ENCODE results near the gene COL19A1.

The COL19A1 gene

DNA sequence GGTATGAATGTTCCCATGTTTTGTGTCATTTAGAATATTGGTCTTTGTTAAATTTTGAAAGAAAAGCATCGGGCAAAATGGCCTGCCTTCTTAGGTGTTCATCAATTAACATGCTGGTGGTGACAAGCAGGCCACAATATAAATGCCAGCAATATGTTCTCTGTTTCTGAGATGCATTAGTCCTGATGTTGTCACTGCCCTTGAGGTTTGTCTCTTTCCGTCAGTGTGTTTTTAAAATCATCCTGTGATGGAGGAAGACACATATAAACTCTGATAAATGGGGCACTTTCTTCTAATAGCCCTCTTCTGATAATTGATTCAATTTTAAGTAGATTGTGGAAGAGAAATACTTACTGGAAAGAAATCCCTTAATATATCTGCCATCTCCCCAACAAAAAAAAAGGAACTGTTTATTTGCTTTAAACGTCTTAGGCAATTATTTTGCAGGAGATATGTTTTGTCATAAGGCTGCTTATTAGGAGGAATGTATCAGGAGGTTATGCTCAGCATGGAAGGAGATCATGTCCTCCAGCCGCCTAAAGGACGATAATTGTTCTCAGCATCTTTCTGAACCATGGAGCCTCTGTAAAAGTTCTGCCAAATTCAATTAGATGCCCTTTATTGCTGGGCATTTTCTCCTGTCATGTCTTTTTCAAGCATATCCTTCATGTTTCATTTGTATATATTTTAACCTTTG is 302.5 kb downstream of the COL19A1 start:
- no peak for TF ChIP-seq NFIC (IDR thresholded peaks at IDR 0.05)

DNA sequence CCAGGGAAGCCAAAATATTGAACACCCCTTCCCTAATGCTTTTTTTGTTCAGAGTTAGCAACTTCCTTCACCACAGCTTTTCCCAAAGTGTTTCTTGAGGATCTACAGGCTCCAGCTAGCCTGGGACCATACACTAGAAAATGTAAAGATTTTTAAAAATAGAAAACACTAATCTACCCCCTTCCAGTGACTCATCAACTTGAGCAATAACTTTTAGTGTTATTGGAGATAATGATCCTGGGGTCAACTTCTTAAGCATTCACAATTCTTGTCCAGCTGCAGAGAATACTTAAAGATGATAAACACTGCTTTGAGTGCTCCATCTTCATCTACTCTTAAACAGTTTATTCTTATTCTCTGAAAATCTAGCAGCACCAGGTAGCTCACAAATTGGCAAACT is 304.9 kb downstream of the COL19A1 start:
- TF ChIP-seq TAF1 (IDR thresholded peaks at IDR 0.05; ENCODE audit: low read depth) = no peak
- TF ChIP-seq NFIC (IDR thresholded peaks at IDR 0.05) = no peak
- TF ChIP-seq TCF12 (IDR thresholded peaks at IDR 0.05; ENCODE audit: low read depth) = no peak
- TF ChIP-seq CEBPB (IDR thresholded peaks at IDR 0.05) = no peak
- TF ChIP-seq YY1 (IDR thresholded peaks at IDR 0.05; ENCODE audit: low read depth) = no peak
- no peak for TF ChIP-seq EGR1 (IDR thresholded peaks at IDR 0.05)
- TF ChIP-seq ZBTB7A (IDR thresholded peaks at IDR 0.05; ENCODE audit: low read depth) = no peak
- no peak for TF ChIP-seq RAD21 (IDR thresholded peaks at IDR 0.05; ENCODE audit: low read depth)
- no peak for TF ChIP-seq FOXM1 (IDR thresholded peaks at IDR 0.05; ENCODE audit: borderline replicate concordance, low read depth)
- no peak for TF ChIP-seq TEAD4 (IDR thresholded peaks at IDR 0.05)
- no peak for TF ChIP-seq CREB1 (IDR thresholded peaks at IDR 0.05; ENCODE audit: low read depth)
- TF ChIP-seq, protein P1, sequence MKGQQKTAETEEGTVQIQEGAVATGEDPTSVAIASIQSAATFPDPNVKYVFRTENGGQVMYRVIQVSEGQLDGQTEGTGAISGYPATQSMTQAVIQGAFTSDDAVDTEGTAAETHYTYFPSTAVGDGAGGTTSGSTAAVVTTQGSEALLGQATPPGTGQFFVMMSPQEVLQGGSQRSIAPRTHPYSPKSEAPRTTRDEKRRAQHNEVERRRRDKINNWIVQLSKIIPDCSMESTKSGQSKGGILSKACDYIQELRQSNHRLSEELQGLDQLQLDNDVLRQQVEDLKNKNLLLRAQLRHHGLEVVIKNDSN (IDR thresholded peaks at IDR 0.05) = no peak
- TF ChIP-seq EP300 (IDR thresholded peaks at IDR 0.05; ENCODE audit: borderline replicate concordance) = no peak
- TF ChIP-seq, protein P2, sequence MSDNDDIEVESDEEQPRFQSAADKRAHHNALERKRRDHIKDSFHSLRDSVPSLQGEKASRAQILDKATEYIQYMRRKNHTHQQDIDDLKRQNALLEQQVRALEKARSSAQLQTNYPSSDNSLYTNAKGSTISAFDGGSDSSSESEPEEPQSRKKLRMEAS (IDR thresholded peaks at IDR 0.05) = no peak
- TF ChIP-seq, protein P3, sequence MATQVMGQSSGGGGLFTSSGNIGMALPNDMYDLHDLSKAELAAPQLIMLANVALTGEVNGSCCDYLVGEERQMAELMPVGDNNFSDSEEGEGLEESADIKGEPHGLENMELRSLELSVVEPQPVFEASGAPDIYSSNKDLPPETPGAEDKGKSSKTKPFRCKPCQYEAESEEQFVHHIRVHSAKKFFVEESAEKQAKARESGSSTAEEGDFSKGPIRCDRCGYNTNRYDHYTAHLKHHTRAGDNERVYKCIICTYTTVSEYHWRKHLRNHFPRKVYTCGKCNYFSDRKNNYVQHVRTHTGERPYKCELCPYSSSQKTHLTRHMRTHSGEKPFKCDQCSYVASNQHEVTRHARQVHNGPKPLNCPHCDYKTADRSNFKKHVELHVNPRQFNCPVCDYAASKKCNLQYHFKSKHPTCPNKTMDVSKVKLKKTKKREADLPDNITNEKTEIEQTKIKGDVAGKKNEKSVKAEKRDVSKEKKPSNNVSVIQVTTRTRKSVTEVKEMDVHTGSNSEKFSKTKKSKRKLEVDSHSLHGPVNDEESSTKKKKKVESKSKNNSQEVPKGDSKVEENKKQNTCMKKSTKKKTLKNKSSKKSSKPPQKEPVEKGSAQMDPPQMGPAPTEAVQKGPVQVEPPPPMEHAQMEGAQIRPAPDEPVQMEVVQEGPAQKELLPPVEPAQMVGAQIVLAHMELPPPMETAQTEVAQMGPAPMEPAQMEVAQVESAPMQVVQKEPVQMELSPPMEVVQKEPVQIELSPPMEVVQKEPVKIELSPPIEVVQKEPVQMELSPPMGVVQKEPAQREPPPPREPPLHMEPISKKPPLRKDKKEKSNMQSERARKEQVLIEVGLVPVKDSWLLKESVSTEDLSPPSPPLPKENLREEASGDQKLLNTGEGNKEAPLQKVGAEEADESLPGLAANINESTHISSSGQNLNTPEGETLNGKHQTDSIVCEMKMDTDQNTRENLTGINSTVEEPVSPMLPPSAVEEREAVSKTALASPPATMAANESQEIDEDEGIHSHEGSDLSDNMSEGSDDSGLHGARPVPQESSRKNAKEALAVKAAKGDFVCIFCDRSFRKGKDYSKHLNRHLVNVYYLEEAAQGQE (IDR thresholded peaks at IDR 0.05; ENCODE audit: low read depth) = no peak

DNA sequence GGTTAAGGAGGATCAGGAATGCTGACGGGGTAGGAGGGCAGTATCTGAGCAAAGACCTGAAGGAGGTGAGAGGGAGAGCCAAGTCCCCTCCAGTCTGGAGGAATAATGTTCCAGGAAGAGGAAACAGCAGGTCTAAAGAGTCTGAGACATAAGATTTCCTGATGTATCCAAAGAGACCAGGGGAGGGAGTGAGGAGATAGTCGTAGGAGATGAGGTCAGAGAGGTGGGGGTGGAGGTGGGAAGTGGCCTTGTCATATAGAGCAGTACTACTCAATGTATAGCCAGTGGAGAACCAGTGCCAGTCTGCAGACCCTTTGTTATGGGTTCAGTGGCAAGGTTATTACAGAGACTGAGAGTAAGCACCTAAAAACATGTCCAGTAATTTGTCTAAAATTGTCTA is 305.9 kb downstream of the COL19A1 start:
- TF ChIP-seq FOXM1 (IDR thresholded peaks at IDR 0.05; ENCODE audit: borderline replicate concordance, low read depth) (no peak), NFIC (IDR thresholded peaks at IDR 0.05) (no peak), RAD21 (IDR thresholded peaks at IDR 0.05; ENCODE audit: low read depth) (no peak), EGR1 (IDR thresholded peaks at IDR 0.05) (no peak), YY1 (IDR thresholded peaks at IDR 0.05; ENCODE audit: low read depth) (no peak), TCF12 (IDR thresholded peaks at IDR 0.05; ENCODE audit: low read depth) (no peak), EP300 (IDR thresholded peaks at IDR 0.05; ENCODE audit: borderline replicate concordance) (no peak), CEBPB (IDR thresholded peaks at IDR 0.05) (no peak), TAF1 (IDR thresholded peaks at IDR 0.05; ENCODE audit: low read depth) (no peak), TEAD4 (IDR thresholded peaks at IDR 0.05) (no peak), ZBTB7A (IDR thresholded peaks at IDR 0.05; ENCODE audit: low read depth) (no peak)
- TF ChIP-seq, protein P2 (IDR thresholded peaks at IDR 0.05) = no peak
- TF ChIP-seq, protein P3 (IDR thresholded peaks at IDR 0.05; ENCODE audit: low read depth) = no peak

DNA sequence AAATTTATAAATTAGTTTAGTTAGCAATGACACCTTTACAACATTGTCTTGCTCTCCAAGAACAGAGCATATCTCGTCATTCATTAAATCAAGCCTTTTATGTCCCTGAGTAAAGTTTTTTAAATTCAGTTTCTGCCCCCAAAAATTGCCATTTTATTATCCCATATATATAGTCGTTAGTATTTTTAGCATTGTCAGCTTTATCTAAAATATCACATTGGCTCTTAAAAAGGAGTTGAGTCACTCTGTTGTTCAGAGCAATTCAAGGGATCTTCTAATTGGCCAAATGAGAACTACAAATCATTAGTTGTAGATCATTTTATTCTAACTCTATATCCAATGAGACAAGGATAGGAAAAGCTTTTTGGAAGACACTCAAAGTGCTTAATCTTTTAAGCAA is 309.4 kb downstream of the COL19A1 start:
- no peak for TF ChIP-seq CEBPB (IDR thresholded peaks at IDR 0.05)
- TF ChIP-seq FOXM1 (IDR thresholded peaks at IDR 0.05; ENCODE audit: borderline replicate concordance, low read depth) = no peak
- no peak for TF ChIP-seq TCF12 (IDR thresholded peaks at IDR 0.05; ENCODE audit: low read depth)
- no peak for TF ChIP-seq EGR1 (IDR thresholded peaks at IDR 0.05)
- no peak for TF ChIP-seq EP300 (IDR thresholded peaks at IDR 0.05; ENCODE audit: borderline replicate concordance)
- TF ChIP-seq, protein P3 (IDR thresholded peaks at IDR 0.05; ENCODE audit: low read depth) = no peak
- TF ChIP-seq ZBTB7A (IDR thresholded peaks at IDR 0.05; ENCODE audit: low read depth) = no peak
- TF ChIP-seq YY1 (IDR thresholded peaks at IDR 0.05; ENCODE audit: low read depth) = no peak
- no peak for TF ChIP-seq CREB1 (IDR thresholded peaks at IDR 0.05; ENCODE audit: low read depth)
- no peak for TF ChIP-seq TAF1 (IDR thresholded peaks at IDR 0.05; ENCODE audit: low read depth)
- no peak for TF ChIP-seq TEAD4 (IDR thresholded peaks at IDR 0.05)
- no peak for TF ChIP-seq RAD21 (IDR thresholded peaks at IDR 0.05; ENCODE audit: low read depth)
- TF ChIP-seq NFIC (IDR thresholded peaks at IDR 0.05) = no peak
- TF ChIP-seq, protein P2 (IDR thresholded peaks at IDR 0.05) = no peak

Measured in Ishikawa (cell line).